PC-9 (cell line): ENCODE measurements around the gene PITX3.

Experiments
- EZH2 ChIP-seq: fragments of 200-600 bp; sonication (generic); IDR thresholded peaks from 2 replicates; pipeline ENCODE4 v1.8.0; 2017; ENCODE audit warnings: antibody characterized with exemption, low read depth
- TF ChIP-seq, protein P1 (sequence below): fragments of 200-600 bp; sonication (generic); conservative IDR thresholded peaks from 2 replicates; pipeline ENCODE4 v1.6.1; 2017; ENCODE audit warnings: mixed run types, antibody characterized with exemption, mild to moderate bottlenecking, moderate library complexity

DNA sequence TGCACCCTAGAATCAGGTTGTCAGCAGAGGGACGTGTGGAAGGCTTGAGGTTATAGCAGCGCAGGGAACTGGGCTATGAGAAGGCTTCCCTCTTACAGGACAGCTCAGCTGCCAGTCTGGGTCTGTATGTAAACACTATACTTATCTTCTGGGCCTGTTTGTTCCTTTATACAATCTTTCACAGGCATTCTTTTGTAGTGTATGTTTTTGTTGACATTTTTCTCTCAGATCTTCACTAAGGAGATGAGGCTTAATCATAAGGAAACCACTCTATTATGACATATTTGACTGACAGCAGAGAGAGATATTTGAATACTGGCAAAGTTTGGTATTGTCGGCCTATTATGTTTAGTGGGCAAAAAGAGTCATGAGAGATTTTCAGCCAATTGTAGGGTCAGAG is 4.9 kb upstream of the PITX3 start:
- TF ChIP-seq, protein P1, sequence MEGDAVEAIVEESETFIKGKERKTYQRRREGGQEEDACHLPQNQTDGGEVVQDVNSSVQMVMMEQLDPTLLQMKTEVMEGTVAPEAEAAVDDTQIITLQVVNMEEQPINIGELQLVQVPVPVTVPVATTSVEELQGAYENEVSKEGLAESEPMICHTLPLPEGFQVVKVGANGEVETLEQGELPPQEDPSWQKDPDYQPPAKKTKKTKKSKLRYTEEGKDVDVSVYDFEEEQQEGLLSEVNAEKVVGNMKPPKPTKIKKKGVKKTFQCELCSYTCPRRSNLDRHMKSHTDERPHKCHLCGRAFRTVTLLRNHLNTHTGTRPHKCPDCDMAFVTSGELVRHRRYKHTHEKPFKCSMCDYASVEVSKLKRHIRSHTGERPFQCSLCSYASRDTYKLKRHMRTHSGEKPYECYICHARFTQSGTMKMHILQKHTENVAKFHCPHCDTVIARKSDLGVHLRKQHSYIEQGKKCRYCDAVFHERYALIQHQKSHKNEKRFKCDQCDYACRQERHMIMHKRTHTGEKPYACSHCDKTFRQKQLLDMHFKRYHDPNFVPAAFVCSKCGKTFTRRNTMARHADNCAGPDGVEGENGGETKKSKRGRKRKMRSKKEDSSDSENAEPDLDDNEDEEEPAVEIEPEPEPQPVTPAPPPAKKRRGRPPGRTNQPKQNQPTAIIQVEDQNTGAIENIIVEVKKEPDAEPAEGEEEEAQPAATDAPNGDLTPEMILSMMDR = no peak
- no peak for TF ChIP-seq EZH2
